ENCODE data around the gene TUBB6.

DNA sequence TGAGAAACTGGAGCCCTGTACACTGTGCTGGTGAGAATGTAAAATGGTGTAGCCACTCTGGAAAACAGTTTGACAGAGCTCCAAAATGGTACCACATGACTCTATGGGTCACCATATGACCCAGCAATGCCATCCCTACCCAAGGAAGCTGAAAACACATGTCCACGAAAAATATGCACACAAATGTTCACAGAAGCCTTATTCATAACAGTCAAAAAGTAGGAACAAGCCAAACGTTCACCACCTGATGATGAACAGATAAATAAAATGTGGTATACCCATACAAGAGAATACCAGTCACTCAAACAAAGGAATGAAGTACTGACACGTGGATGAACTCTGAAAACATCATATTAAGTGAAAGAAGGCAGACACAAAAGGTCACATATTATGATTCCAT lies 64.4 kb downstream of the TUBB6 start:
- TF ChIP-seq EP300 (IDR thresholded peaks at IDR 0.05) (no peak), POLR2A (IDR thresholded peaks at IDR 0.05) (no peak)
- TF ChIP-seq, protein P1, sequence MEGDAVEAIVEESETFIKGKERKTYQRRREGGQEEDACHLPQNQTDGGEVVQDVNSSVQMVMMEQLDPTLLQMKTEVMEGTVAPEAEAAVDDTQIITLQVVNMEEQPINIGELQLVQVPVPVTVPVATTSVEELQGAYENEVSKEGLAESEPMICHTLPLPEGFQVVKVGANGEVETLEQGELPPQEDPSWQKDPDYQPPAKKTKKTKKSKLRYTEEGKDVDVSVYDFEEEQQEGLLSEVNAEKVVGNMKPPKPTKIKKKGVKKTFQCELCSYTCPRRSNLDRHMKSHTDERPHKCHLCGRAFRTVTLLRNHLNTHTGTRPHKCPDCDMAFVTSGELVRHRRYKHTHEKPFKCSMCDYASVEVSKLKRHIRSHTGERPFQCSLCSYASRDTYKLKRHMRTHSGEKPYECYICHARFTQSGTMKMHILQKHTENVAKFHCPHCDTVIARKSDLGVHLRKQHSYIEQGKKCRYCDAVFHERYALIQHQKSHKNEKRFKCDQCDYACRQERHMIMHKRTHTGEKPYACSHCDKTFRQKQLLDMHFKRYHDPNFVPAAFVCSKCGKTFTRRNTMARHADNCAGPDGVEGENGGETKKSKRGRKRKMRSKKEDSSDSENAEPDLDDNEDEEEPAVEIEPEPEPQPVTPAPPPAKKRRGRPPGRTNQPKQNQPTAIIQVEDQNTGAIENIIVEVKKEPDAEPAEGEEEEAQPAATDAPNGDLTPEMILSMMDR (IDR thresholded peaks at IDR 0.05), result no peak
